Brain microvascular endothelial cell (primary cell): ENCODE data around the gene SH3PXD2A.
"Not testable (repeated sequence)": the region's sequence is repeated elsewhere in the genome, so short reads cannot be mapped to it uniquely, and the experiment has no call there.

Experiments used
- DNase-seq: peaks from one replicate; pipeline ENCODE4 v3.0.0-alpha.2; 2020
- H3K27ac ChIP-seq: fragments of 250-450 bp; sonication (Bioruptor Pico); 2 replicates; pipeline ENCODE4 v1.5.1; 2020; ENCODE audit warnings: mild to moderate bottlenecking, moderate library complexity
- H3K27me3 ChIP-seq: fragments of 250-450 bp; sonication (Bioruptor Pico); replicated peaks from 2 replicates; pipeline ENCODE4 v1.5.1; 2020; ENCODE audit warnings: mild to moderate bottlenecking
- H3K36me3 ChIP-seq: fragments of 250-450 bp; sonication (Bioruptor Pico); replicated peaks from 2 replicates; pipeline ENCODE4 v1.5.1; 2020; ENCODE audit warnings: mild to moderate bottlenecking
- H3K4me3 ChIP-seq: 2 replicates; pipeline ENCODE4 v1.5.1; 2011; ENCODE audit warnings: low read depth, mild to moderate bottlenecking, control low read depth, low read length, moderate library complexity
- CTCF ChIP-seq: IDR thresholded peaks from 2 replicates; pipeline ENCODE4 v1.5.1; 2011; ENCODE audit warnings: low read depth, mild to moderate bottlenecking, moderate library complexity, low read length, control low read depth, inconsistent platforms; ENCODE audit errors: missing control alignments
- in situ Hi-C: cut with HindIII; loops from 2 replicates; pipeline ENCODE4 v1.10.0; 2017; ENCODE audit warnings: low sequenced_read_pairs, low pct_ligation_motif_present

Gene SH3PXD2A

GRCh38 chr10:103666087-103666761 is 189.2 kb downstream of the SH3PXD2A start:
- H3K27ac ChIP-seq = no peak overlapping the region
- DNase-seq = peak; percentile 49
- H3K4me3 ChIP-seq = no peak overlapping the region
- peak; percentile 78 for TF ChIP-seq CTCF
- H3K36me3 ChIP-seq = no peaks in the 10 kb centered on the region
- no peaks in the 10 kb centered on the region for H3K27me3 ChIP-seq
- in situ Hi-C loops = no loop called here

GRCh38 chr10:103665162-103665889 is 190.1 kb downstream of the SH3PXD2A start:
- Histone ChIP-seq H3K4me3 (no peak overlapping the region), H3K36me3 (no peaks in the 10 kb centered on the region), H3K27me3 (no peaks in the 10 kb centered on the region), H3K27ac (no peak overlapping the region)
- no peak for DNase-seq
- no peak for TF ChIP-seq CTCF
- in situ Hi-C loops = no loop called here

- no peak for DNase-seq
- Histone ChIP-seq H3K4me3 (no peak overlapping the region), H3K36me3 (no peaks in the 10 kb centered on the region), H3K27me3 (no peaks in the 10 kb centered on the region), H3K27ac (no peak overlapping the region)
- in situ Hi-C loops = no loop called here
- no peak for TF ChIP-seq CTCF
Observed at GRCh38 chr10:103663802-103664201, 191.6 kb downstream of the SH3PXD2A start.

- no peaks in the 10 kb centered on the region for H3K27me3 ChIP-seq
- no peak for DNase-seq
- H3K4me3 ChIP-seq = no peak overlapping the region
- no peak overlapping the region for H3K27ac ChIP-seq
- no peaks in the 10 kb centered on the region for H3K36me3 ChIP-seq
- TF ChIP-seq CTCF = no peak
- in situ Hi-C loops = no loop called here
Observed at GRCh38 chr10:103663236-103663635, 192.1 kb downstream of the SH3PXD2A start.

GRCh38 chr10:103662704-103663103 is 192.7 kb downstream of the SH3PXD2A start:
- H3K27me3 ChIP-seq, H3K36me3 ChIP-seq: not testable (repeated sequence)

GRCh38 chr10:103661198-103661950 is 194.0 kb downstream of the SH3PXD2A start:
- H3K27me3 ChIP-seq = no peaks in the 10 kb centered on the region
- DNase-seq = peak; percentile 83
- H3K27ac ChIP-seq = peak overlapping the region; percentile 88
- peaks cover 10% of the 10 kb centered on the region for H3K36me3 ChIP-seq
- in situ Hi-C loops = no loop called here
- H3K4me3 ChIP-seq = peak overlapping the region; percentile 70
- TF ChIP-seq CTCF = no peak

More at GRCh38 chr10:103662704-103663103, 192.7 kb downstream of the SH3PXD2A start:
- H3K4me3 ChIP-seq, in situ Hi-C loops, DNase-seq, H3K27ac ChIP-seq: not testable (repeated sequence)
